HG03159 (cell line): ENCODE measurements around the gene TRIO.

Experiments used
- ATAC-seq: cut with Tn5 transposase; IDR thresholded peaks from one replicate; pipeline ENCODE4 v1.9.1; 2021; ENCODE audit warnings: mild to moderate bottlenecking, moderate library complexity; ENCODE audit not compliant: unreplicated experiment

Gene TRIO

DNA sequence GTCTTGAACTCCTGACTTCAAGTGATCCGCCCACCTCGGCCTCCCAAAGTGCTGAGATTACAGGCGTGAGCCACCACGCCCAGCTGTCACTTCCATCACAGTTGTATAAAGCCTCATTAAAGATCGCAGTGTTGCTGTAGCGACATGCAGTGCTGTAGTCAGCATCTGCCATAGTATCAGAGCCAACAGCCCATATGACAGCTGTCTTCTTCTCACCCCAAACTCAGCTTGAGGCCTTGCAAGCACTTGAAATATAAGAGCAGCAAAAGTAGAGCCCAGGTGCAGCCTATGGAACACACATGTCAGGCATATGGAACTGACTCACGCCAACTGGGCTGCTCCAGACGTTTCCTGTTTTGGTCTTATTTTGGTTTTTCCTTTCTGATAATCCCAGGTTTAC, 167.8 kb downstream of the TRIO start:
- ATAC-seq: no peak

DNA sequence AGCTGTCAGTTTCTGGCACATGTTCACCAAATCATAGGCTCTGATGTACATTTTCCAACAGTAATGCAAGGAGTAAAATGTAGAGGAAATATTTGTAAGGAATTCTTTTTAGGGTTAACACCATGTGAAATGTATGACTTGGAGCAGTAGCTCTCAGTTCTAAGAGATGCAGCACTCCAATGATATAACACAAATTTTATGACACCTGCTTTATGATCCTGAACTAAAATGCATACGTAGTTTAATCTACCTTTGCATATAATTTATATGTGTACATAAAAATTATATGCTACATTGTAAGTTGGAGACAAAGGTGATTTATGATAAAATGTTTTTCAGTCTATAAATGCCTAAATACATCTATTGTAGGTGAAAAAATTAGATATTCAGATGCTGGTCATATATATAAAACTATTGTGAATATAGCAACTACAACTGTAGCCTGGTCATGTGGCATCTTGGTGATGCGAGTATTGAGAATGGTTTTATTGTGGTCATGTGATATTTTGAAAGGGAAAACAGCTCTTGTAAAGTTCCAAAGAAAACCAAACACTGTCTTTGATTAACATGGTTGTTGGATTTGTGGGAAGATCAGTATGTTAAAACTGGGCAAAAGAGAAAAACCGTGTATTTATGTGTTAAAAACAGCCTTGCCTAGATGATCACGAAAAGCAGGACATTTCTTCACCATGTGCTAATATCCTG, 171.0 kb downstream of the TRIO start:
- ATAC-seq: no peak

DNA sequence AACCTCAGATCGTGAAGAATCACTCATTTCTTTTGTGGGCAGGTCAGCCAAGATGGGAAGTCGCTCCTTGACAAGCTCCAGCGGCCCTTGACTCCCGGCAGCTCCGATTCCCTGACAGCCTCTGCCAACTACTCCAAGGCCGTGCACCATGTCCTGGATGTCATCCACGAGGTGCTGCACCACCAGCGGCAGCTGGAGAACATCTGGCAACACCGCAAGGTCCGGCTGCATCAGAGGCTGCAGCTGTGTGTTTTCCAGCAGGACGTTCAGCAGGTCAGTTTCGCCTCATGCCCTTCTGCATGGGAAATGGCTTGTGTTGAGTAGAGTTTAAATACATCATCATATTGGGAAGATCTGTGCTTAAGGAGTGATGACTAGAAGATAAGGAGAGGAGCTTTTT, 173.3 kb downstream of the TRIO start:
- ATAC-seq: no peak

DNA sequence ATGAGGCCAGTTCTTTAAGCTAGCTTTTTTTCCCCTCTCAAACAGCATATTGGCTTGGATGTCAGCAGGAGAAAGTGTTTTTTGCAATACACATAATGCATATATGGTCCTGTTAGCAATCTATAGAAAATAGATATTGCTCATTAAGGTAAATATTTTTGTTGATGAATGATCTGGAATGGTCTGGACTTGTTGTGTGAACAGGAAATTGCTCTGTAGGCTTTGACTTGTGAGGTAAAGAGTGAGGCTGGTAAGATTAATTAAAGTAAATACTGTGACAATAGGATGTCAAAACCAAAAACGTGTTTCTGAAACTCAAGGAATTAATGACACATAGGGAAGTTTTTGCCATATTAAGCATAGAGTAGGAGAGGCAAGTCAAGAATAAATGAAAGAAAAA, 176.0 kb downstream of the TRIO start:
- no peak for ATAC-seq

DNA sequence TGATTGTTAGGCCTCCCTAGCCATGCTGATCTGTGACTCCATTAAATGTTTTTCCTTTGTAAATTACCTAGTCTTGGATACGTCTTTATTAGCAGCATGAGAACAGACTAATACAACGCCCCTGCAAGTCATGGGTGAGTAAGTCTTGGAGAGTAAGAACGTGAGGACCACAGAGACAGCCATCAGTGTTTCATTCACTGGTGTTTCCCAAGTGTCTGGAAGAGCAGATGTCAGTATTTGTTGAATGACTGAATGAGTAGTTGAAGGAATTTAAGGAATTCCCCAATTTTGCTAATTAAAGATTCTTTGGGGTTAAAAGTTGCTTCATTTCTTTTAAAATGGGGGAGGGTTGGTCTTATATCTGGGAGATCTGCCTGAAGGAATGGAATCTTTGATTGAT, 178.8 kb downstream of the TRIO start:
- ATAC-seq: no peak

DNA sequence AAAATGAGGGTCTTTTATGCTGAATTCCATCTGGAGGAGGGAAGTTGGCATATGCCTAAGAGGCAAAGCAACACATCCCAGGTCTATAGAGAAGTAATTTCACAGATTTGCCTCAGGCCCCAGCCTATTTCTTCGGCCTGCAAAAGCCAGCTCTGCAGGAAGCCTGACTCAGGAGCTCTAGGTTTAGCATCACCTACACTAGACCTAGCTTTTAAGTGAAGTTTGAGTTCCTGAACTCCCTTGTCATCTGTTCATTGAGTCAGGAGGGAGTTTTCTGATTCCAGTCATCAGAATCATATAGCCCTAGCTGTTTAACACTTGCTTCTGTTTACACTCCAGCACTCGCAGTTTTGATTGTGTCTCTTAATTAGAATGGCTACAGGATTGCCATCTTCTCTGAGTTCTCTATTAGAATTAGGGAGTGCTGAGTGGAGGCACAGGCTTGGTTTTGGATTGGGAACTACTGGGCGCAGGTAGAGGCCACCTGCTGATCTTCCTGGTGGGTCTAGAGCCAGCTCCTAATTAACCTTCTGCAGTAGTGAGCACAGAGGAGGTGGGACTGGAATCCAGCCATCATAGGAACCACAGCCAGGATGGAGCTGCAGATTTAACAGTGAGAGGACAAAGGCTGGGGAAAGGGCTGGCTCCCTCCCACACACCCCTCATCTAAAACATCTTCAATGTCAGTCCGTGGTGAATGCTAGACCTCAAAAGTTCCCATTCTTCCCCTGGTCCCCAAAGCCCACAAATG, 179.5 kb downstream of the TRIO start:
- no peak for ATAC-seq

DNA sequence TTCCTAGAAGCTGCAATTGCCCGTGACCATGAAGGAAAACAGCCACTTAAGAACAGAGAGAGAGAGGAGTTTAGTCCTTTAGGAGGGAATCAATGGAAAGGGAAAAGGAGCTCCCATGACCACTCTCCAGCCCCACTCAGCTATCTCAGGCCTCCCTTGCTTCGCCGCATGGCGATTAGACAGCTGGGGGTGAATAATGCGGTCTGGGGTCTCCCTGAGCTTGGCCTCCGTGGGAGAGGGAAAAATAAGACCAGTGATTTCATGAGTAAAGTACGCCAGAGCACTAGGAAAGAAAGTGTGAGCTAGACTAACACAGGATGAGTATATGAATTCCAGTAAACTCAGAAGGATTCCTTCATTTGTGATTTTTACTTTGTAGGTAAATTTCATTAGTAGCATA, 180.3 kb downstream of the TRIO start:
- no peak for ATAC-seq

DNA sequence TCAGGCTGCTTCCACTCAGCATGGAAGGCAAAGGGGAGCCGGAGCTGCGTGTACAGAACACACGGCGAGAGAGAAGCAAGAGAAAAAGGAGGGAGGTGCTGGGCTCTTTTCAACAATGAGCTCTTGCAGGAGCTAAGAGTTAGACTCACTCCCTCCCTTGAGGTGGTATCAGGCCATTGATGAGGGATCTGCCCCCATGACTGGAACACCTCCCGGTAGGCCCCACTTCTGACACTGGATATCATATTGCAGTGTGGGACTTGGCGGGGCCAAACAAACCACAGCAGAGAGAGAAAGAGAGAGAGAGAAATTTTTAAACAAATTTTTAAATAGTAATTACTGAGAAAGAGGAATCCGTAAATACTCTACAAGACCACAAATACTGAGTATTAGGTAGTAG, 182.2 kb downstream of the TRIO start:
- ATAC-seq: no peak

DNA sequence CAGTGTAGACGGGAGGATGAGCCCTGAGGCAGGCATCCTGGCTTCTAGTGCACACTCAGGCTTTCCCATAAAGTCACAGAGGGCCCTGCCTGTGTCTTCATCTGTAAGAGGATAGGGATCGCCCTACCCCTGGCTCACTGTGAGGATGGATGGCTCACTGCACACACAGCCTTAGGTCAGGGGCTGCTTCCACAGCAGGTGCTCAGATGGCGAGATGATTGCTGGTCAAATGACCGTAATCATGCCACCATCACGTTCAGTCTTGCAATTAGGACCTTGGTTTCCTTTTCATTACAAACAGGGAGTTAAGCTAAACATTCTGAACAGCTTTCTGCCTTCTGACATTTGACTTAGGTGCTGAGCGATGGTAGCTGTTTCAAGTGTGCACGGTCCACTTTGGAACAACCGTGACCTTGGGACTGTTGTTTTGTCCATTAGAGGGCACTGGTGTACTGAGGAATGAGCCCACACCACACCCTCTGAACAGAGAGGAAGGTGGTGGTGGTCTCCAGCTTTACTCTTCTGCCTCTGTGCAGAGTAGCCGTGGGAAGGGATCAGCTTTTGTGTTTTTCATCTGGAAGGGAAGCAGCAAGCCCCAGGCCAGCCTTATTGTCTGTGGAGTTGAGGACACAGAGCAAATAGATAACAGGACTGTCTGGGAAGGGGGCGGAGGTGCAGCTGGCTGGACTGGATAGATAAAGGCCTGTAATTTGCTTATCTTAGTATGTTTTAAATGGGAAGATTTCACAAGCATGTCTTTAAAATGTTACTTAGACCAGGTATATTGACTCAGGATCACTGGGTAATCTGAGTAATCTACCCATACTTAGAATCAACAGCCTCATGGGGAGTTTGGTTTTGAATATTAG, 183.1 kb downstream of the TRIO start:
- no peak for ATAC-seq

DNA sequence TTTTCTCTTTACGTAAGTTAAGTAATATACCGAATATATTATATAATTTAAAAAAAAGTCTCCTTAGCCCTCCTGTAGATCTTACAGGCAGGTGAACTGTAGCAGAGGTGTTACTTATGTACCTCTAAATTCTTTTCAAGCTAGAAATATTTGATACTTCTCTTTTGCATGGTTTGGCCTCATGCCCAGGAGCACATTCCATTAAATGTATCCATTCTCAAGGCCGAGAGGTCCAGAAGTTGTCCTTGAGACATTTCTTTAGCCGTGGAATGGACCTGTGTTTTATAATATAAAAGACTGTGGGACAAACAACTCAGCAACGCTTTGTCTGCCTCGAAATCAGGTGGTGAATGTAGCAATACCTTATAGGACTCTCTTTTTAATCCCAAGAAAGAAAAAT, 184.5 kb downstream of the TRIO start:
- ATAC-seq: no peak

DNA sequence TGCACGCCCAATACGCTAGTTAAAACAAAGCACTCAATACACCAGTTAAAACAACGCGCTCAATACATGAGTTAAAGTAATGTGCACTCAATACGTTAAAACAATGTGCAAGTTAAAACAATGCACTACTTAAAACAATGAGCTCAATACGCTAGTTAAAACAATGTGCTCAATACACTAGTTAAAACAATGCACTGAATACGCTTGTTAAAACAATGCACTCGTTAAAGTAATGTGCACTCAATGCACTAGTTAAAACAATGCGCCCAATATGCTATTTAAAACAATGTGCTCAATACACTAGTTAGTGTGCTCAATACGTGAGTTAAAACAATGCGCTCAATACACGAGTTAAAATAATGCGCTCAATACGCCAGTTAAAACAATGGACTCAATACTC, 185.0 kb downstream of the TRIO start:
- ATAC-seq: no peak

DNA sequence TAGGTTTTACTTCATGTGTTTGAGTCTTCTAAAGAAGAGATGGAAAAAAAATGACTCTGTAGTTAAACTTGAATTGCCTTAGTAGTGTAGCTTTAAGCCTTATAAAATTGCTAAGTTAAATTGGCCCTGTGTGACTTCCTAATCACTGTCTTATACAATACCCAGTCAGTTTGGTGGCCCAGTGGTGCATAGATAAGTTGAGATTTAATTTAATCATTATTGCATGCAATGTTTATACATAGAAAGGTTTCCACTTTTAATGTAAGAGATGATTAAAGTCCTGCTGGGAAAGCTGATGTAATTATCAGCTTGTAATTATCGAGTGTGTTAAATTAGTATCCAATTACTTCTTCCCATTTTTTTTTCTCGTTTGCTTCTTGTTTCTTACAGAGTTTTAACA, 187.1 kb downstream of the TRIO start:
- no peak for ATAC-seq

DNA sequence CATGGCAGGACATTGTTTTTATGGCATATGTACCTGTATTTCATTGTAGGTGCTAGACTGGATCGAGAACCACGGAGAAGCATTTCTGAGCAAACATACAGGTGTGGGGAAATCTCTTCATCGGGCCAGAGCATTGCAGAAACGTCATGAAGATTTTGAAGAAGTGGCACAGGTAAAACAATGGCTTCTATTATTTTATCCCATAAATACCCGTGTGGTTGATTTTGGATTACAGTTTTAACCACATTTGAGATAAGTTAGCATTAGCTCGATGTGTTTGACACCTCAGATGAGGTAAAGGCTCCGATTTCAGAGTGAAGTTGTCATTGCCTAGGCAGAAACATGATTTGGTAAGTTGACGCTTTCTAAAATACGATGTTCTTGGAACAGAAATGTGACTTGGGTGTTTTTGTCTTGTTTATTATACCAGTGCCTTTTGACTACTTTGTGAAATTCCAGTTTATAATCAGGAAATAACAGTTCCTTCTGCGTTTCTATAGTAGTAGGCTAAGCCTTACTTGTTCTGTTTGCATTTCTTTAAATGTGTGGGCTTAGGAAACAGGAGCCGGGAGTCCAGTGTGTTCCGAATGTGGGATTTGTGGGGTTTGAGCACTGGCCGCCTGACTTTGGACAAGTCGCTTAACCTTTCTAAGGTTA, 187.7 kb downstream of the TRIO start:
- no peak for ATAC-seq

DNA sequence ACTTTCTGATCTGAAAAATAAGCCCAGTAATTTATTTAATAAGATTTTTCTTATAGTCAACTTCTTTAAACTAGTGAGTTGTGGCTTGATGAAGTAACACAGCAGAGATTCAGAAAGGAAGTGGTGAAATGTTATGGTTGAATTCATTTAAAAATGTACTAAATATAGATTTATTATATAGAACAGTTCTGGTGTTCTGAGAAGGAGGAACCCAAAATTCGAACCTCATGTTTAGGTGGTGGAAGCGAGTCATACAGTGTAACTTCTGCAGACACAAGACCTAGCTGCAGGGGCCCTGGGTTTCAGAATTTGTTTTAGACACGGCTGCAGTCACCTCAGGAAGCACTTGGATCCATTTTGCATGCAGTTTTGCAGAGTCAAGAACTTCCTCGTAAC, 188.2 kb downstream of the TRIO start:
- ATAC-seq: peak; percentile 57

DNA sequence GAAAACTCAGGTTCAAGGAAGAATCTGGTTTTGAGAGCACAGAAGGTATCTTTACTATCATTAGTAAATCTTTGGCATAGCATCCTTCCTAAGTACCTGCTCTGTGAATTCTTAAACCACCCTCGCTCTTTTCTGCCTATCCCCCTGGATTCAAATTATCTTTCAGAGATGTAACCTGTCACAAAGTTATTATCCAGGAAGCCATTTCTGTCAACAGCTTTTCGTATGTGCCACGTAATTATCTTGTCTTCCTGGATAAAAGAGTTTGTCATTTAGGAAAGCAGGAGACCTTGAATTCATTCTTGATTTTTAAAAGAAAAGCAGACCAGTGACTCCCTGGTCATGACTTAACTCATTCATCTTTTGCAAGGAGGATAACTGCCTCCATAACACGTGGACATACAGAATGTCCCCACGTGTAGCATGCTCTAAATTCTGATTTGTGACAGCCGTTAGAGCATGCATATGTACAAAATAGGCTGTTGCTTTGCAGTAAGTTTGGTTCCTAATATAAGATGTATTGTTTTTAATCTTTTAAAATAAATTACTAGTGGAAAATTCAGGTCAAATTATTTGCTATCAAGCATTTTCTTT, 189.0 kb downstream of the TRIO start:
- ATAC-seq: no peak

DNA sequence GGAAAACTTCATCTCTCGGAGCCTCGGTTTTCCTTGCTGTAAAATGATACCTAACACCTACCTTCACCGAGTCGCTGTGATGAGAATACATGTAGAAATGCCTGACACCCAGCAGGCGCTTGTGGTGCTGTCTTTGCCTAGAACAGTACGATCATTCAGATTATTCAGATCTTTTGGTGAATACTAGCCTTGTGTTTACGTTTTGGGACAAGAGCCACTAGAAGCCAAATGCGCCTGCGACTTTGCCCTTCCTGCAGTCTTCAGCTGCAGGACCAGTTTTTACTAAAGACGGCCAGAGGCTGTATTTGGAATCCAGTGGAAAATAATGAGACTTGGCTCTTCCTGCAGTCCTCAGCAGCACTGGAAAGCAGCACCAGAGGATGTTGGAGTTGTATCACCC, 189.6 kb downstream of the TRIO start:
- ATAC-seq: no peak

DNA sequence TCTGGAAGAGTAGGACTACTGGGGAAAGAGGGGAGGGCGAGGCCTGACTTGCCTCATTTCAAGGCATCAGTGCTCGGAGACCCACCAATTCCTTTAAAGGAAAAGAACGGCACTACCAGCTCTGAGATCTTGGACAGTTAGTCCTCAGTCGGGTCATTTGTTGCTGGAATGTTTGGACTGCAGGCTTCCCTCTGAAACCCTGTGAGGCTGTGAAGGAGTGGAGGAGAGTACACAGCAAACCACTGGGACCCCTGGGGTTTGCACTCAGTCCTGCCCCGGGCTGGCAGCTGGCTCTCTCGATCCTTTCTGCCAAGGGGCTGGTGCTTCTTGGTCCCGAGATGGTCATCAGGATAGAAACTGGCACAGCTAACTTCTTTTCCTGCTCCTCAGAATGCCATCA, 194.5 kb downstream of the TRIO start:
- ATAC-seq: no peak

DNA sequence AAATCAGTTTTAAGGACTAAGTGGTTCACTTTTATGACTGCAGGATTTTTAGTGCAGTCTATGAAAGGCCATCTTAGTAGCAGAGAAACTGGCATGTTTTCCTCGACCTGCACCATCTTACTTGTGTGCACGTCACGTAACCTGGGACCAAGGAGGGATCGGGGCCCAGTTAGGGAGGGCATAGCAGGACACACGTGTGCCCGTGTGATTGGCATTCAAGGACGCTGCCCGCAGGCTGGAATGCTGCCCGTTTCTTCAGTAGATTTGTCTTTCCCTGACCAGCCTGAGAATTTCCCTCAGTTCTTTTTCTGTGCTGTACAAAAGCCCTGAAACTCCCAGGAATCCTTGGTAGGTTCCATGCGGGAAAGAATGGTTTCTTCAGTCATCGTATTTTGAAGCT, 196.3 kb downstream of the TRIO start:
- ATAC-seq: no peak

DNA sequence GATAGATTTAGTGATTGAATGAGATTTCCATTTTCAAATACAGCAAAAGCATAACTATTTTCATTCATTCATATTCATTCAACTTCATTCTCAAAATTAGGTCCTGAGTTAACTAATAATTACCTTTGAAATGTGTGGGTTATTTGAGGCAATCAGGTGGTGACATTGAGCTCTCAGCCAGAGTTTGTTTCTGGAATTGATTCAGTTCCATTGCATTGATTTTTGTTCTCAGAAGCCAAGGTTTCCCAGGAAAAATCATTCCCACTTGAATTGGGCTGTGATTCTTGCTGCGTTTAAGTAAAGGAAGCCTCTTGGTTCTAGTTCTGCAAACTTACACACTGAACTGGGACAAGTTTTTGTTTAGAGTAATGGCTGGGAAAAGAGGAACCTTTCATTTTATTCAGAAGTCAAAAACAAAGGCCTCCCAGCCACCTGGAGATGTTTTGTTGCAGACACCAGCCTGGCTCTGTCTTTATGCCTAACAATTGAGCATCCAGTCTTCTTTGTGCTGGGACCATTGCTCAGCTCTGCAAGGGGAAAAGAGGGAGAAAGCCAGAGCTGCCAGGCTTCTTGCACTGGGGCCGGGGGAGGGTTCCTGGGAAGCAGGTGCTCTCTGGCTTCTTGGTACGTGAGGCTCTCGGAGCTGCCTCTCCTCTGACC, 198.6 kb downstream of the TRIO start:
- ATAC-seq: no peak

DNA sequence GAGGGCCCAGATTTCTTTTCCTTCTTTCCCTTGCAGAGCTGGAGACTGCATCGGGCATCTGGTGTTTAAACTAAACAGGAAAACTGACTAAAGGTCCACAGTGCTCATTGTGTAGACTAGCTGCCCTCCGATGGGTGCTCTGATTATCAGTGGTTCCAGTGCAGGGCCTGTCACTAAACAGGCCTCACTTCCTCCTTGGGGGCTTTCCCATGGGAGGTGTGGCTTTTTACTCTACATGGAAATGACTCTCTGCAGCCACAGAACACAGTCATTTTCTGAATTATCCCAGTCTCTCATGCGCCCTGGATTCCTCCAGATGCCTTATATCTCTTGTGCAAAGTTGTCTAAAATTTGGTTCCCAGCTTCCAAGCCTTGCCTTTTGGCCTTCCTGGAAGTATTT, 199.2 kb downstream of the TRIO start:
- peak; percentile 92 for ATAC-seq
